ENCODE results near the gene RTCB.

- no peak for TF ChIP-seq CTCF (IDR thresholded peaks at IDR 0.05 in 4 of 5, conservative IDR thresholded peaks at IDR 0.05 in 1 of 5)
- TF ChIP-seq POLR2A (IDR thresholded peaks at IDR 0.05) = no peak
Measured at GRCh38 chr22:32355760-32356159, 56.3 kb downstream of the RTCB start.
